HEK293T (cell line): ENCODE measurements around the gene LRPAP1.

Source experiments
- CTCF ChIA-PET: fragments of 350-600 bp; formaldehyde crosslinking; extraction: SDS; loops from one replicate; lab custom pipeline; 2021; ENCODE audit warnings: antibody characterized with exemption, inconsistent platforms; lab: Yijun Ruan, JAX
- POLR2A ChIA-PET: fragments of 350-600 bp; formaldehyde crosslinking; extraction: SDS; loops from one replicate; lab custom pipeline; 2020; ENCODE audit warnings: antibody characterized with exemption, inconsistent platforms; lab: Yijun Ruan, JAX
- DNase-seq: peaks from one replicate; pipeline ENCODE4 v3.0.0; 2012; ENCODE audit warnings: mixed read lengths; ENCODE audit errors: extremely low spot score
- ARNT ChIP-seq: fragments of 450-650 bp; IDR thresholded peaks from 2 replicates; pipeline ENCODE4 v1.6.1; 2017; ENCODE audit warnings: mild to moderate bottlenecking
- BHLHE40 ChIP-seq: fragments of 450-650 bp; IDR thresholded peaks from 2 replicates; pipeline ENCODE4 v1.6.1; 2016; ENCODE audit warnings: mild to moderate bottlenecking, moderate library complexity, borderline replicate concordance
- CTBP1 ChIP-seq: fragments of 450-650 bp; IDR thresholded peaks from 2 replicates; pipeline ENCODE4 v1.6.1; 2016; ENCODE audit warnings: borderline replicate concordance
- ELF4 ChIP-seq: fragments of 450-650 bp; IDR thresholded peaks from 2 replicates; pipeline ENCODE4 v1.6.1; 2017; ENCODE audit warnings: antibody characterized with exemption
- FOXA1 ChIP-seq: fragments of 450-650 bp; IDR thresholded peaks from 2 replicates; pipeline ENCODE4 v1.6.1; 2016; ENCODE audit warnings: mild to moderate bottlenecking
- FOXK2 ChIP-seq: fragments of 450-650 bp; IDR thresholded peaks from 2 replicates; pipeline ENCODE4 v1.6.1; 2016; ENCODE audit warnings: mild to moderate bottlenecking
- FOXM1 ChIP-seq: fragments of 450-650 bp; IDR thresholded peaks from 2 replicates; pipeline ENCODE4 v1.6.1; 2017; ENCODE audit warnings: mild to moderate bottlenecking, borderline replicate concordance
- HDGF ChIP-seq: fragments of 450-650 bp; IDR thresholded peaks from 2 replicates; pipeline ENCODE4 v1.6.1; 2017; ENCODE audit warnings: antibody characterized with exemption, borderline replicate concordance
- L3MBTL2 ChIP-seq: fragments of 450-650 bp; conservative IDR thresholded peaks from 2 replicates; pipeline ENCODE4 v1.6.1; 2016; ENCODE audit warnings: mild to moderate bottlenecking
- LEF1 ChIP-seq: fragments of 450-650 bp; IDR thresholded peaks from 2 replicates; pipeline ENCODE4 v1.6.1; 2017; ENCODE audit warnings: mild to moderate bottlenecking, borderline replicate concordance
- NFRKB ChIP-seq: fragments of 450-650 bp; IDR thresholded peaks from 2 replicates; pipeline ENCODE4 v1.6.1; 2016; ENCODE audit warnings: mild to moderate bottlenecking, moderate library complexity
- SP1 ChIP-seq: fragments of 450-650 bp; IDR thresholded peaks from 2 replicates; pipeline ENCODE4 v1.6.1; 2017
- SUZ12 ChIP-seq: fragments of 450-650 bp; IDR thresholded peaks from 2 replicates; pipeline ENCODE4 v1.6.1; 2016; ENCODE audit warnings: mild to moderate bottlenecking
- TARDBP ChIP-seq: fragments of 450-650 bp; IDR thresholded peaks from 2 replicates; pipeline ENCODE4 v1.6.1; 2016
- ZNF384 ChIP-seq: fragments of 450-650 bp; IDR thresholded peaks from 2 replicates; pipeline ENCODE4 v1.6.1; 2016
- TF ChIP-seq, protein P1 (sequence below): fragments of 450-650 bp; IDR thresholded peaks from 2 replicates; pipeline ENCODE4 v1.6.1; 2016

Gene LRPAP1

GRCh38 chr4:3533423-3533820, 1.2 kb upstream of the LRPAP1 start:
- POLR2A ChIA-PET, result no interaction called here
- CTCF ChIA-PET, result no interaction called here

GRCh38 chr4:3532751-3533422, 665 bp upstream of the LRPAP1 start:
- no peak for DNase-seq
- POLR2A ChIA-PET, result no interaction called here
- TF ChIP-seq SP1, result no peak
- TF ChIP-seq L3MBTL2, result no peak
- no peak for TF ChIP-seq NFRKB
- TF ChIP-seq HDGF, result no peak
- TF ChIP-seq FOXM1, result no peak
- no peak for TF ChIP-seq FOXA1
- no peak for TF ChIP-seq TARDBP
- TF ChIP-seq ELF4, result no peak
- no peak for TF ChIP-seq LEF1
- TF ChIP-seq CTBP1, result no peak
- no peak for TF ChIP-seq ZNF384
- TF ChIP-seq BHLHE40, result no peak
- no peak for TF ChIP-seq SUZ12
- TF ChIP-seq ARNT, result no peak
- no peak for TF ChIP-seq FOXK2
- TF ChIP-seq, protein P1, sequence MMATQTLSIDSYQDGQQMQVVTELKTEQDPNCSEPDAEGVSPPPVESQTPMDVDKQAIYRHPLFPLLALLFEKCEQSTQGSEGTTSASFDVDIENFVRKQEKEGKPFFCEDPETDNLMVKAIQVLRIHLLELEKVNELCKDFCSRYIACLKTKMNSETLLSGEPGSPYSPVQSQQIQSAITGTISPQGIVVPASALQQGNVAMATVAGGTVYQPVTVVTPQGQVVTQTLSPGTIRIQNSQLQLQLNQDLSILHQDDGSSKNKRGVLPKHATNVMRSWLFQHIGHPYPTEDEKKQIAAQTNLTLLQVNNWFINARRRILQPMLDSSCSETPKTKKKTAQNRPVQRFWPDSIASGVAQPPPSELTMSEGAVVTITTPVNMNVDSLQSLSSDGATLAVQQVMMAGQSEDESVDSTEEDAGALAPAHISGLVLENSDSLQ, result no peak
- CTCF ChIA-PET, result no interaction called here

More at GRCh38 chr4:3533423-3533820, 1.2 kb upstream of the LRPAP1 start:
- TF ChIP-seq FOXM1 (no peak), FOXK2 (no peak), SP1 (no peak), ZNF384 (no peak), LEF1 (no peak), ELF4 (no peak), ARNT (no peak), CTBP1 (no peak), BHLHE40 (no peak), HDGF (no peak), L3MBTL2 (no peak), FOXA1 (no peak), NFRKB (no peak), SUZ12 (no peak), TARDBP (no peak)
- TF ChIP-seq, protein P1, result no peak
- DNase-seq, result no peak

DNA sequence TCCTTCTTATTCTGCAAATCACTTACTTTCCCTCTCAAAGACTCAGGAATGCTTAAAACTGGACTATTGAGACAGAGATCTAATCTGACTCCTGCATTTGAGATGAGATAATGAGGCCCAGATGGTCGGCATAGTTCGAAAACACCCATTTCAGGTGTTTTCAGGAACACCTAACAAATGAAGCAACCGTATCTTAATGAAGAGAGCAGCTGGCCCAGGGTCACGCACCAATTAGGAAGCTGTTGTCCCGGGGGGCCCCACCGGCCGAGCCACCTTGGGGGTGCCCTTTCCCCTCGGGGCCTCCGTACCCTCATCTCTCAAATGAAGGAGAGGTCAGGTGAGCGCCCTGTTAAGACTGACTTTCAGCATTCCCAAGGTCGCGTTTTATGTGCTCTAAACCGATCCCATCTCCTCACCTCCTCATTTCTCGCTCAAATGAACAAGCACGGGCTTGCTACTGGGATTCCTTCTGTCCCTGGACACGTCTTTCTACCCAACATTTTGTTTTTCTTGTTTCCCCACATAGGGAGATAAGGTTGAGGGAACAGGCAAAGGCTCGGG, 824 bp downstream of the LRPAP1 start:
- POLR2A ChIA-PET, result no interaction called here
- TF ChIP-seq ELF4 (no peak), L3MBTL2 (no peak), FOXA1 (no peak), BHLHE40 (no peak), SUZ12 (no peak)
- TF ChIP-seq, protein P1, result no peak
- no peak for DNase-seq
- CTCF ChIA-PET, result no interaction called here

GRCh38 chr4:3530663-3531254, 1.5 kb downstream of the LRPAP1 start:
- TF ChIP-seq TARDBP, result no peak
- no peak for TF ChIP-seq CTBP1
- no peak for TF ChIP-seq FOXK2
- TF ChIP-seq ZNF384, result no peak
- TF ChIP-seq BHLHE40, result no peak
- TF ChIP-seq HDGF, result no peak
- TF ChIP-seq L3MBTL2, result no peak
- no peak for TF ChIP-seq LEF1
- TF ChIP-seq SUZ12, result no peak
- TF ChIP-seq ELF4, result no peak
- no peak for TF ChIP-seq FOXM1
- TF ChIP-seq, protein P1, result no peak
- no peak for TF ChIP-seq NFRKB
- no peak for TF ChIP-seq ARNT
- no peak for TF ChIP-seq SP1
- ChIA-PET POLR2A (no interaction called here), CTCF (no interaction called here)
- no peak for DNase-seq

- DNase-seq, result no peak
- POLR2A ChIA-PET, result no interaction called here
- TF ChIP-seq ELF4, result no peak
- TF ChIP-seq, protein P1, result no peak
- CTCF ChIA-PET, result no interaction called here
Measured at GRCh38 chr4:3530051-3530450, 2.2 kb downstream of the LRPAP1 start.
